BE2C (cell line): ENCODE measurements around the gene ZC3H6.
A peak's percentile ranks its signal among the peaks of the same experiment; 100 is the strongest.

Experiments
- DNase-seq: peaks from one replicate; pipeline ENCODE4 v3.0.0-alpha.2; 2020
- H3K27me3 ChIP-seq: fragments of 250-450 bp; sonication (Bioruptor Pico); 2 replicates; pipeline ENCODE4 v1.5.1; 2020; ENCODE audit warnings: mild to moderate bottlenecking
- H3K36me3 ChIP-seq: fragments of 250-450 bp; sonication (Bioruptor Pico); 2 replicates; pipeline ENCODE4 v1.5.1; 2020; ENCODE audit warnings: mild to moderate bottlenecking
- H3K4me1 ChIP-seq: fragments of 250-450 bp; sonication (Bioruptor Pico); 2 replicates; pipeline ENCODE4 v1.5.1; 2020
- H3K4me3 ChIP-seq: 2 replicates; pipeline ENCODE4 v1.5.1; 2011; ENCODE audit warnings: low read depth, low read length
- H3K9me3 ChIP-seq: fragments of 250-450 bp; sonication (Bioruptor Pico); 2 replicates; pipeline ENCODE4 v1.5.1; 2020
- CTCF ChIP-seq: IDR thresholded peaks from 2 replicates; pipeline ENCODE4 v1.5.1; 2012; ENCODE audit warnings: mild to moderate bottlenecking, low read depth, low read length

ZC3H6 gene

GRCh38 chr2:112243233-112243632 lies 32.2 kb upstream of the ZC3H6 start:
- TF ChIP-seq CTCF: no peak
- Histone ChIP-seq H3K27me3 (no peaks in the 10 kb centered on the region), H3K4me1 (no peaks in the 10 kb centered on the region), H3K9me3 (no peaks in the 10 kb centered on the region), H3K36me3 (peaks cover 5% of the 10 kb centered on the region; the same call in 1 of the 2 replicates), H3K4me3 (no peak overlapping the region)
- DNase-seq: no peak

- Histone ChIP-seq H3K4me1 (no peaks in the 10 kb centered on the region), H3K4me3 (no peak overlapping the region), H3K27me3 (no peaks in the 10 kb centered on the region), H3K36me3 (peaks cover 5% of the 10 kb centered on the region), H3K9me3 (no peaks in the 10 kb centered on the region)
- no peak for TF ChIP-seq CTCF
- DNase-seq: no peak
Observed at GRCh38 chr2:112244854-112245253, 30.5 kb upstream of the ZC3H6 start.

- Histone ChIP-seq H3K9me3 (no peaks in the 10 kb centered on the region), H3K4me3 (no peak overlapping the region), H3K36me3 (peaks cover 2% of the 10 kb centered on the region), H3K27me3 (no peaks in the 10 kb centered on the region), H3K4me1 (no peaks in the 10 kb centered on the region; the same call in 1 of the 2 replicates)
- DNase-seq: no peak
- TF ChIP-seq CTCF: no peak
Observed at GRCh38 chr2:112251271-112251670, 24.1 kb upstream of the ZC3H6 start.

- Histone ChIP-seq H3K9me3 (no peaks in the 10 kb centered on the region), H3K4me3 (peak overlapping the region; percentile 78; the same call in 1 of the 2 replicates), H3K36me3 (no peaks in the 10 kb centered on the region; the same call in 1 of the 2 replicates), H3K27me3 (no peaks in the 10 kb centered on the region), H3K4me1 (no peaks in the 10 kb centered on the region; the same call in 1 of the 2 replicates)
- TF ChIP-seq CTCF: no peak
- DNase-seq: no peak
Observed at GRCh38 chr2:112253261-112253815, 22.1 kb upstream of the ZC3H6 start.

- H3K27me3 ChIP-seq: no peaks in the 10 kb centered on the region
- DNase-seq: peak; percentile 91
- TF ChIP-seq CTCF: no peak
- H3K4me3 ChIP-seq: peak within 1 kb of the TSS; percentile 78
- H3K36me3 ChIP-seq: no peaks in the 10 kb centered on the region
- H3K9me3 ChIP-seq: no peaks in the 10 kb centered on the region
- H3K4me1 ChIP-seq: no peaks in the 10 kb centered on the region; the same call in none of the 2 replicates
Observed at GRCh38 chr2:112254466-112255240, 20.7 kb upstream of the ZC3H6 start, which contains the start of gene ZC3H8. TSS of gene ZC3H8 (minus strand) at chr2:112255042. CDS start at chr2:112254981, 61 bp downstream.

- Histone ChIP-seq H3K36me3 (no peaks in the 10 kb centered on the region), H3K9me3 (no peaks in the 10 kb centered on the region), H3K4me1 (no peaks in the 10 kb centered on the region; the same call in none of the 2 replicates), H3K27me3 (no peaks in the 10 kb centered on the region), H3K4me3 (no peak overlapping the region)
- no peak for DNase-seq
- no peak for TF ChIP-seq CTCF
Observed at GRCh38 chr2:112255875-112256274, 19.5 kb upstream of the ZC3H6 start.
